Uterus (tissue), 4 donors: ENCODE data around the gene HABP4. TPM values are rescaled to one million over a fixed set of nuclear protein-coding genes. Genes with fewer than 3 reads are reported as not detected.

Experiments used
- DNase-seq, 2 donors: peaks; one replicate each; pipeline ENCODE4 v3.0.0-alpha.2; 2019 to 2020
- H3K27ac ChIP-seq, 2 donors: fragments of 200-600 bp; sonication (generic); 1 replicate in 1 of 2; 2 replicates in 1 of 2; pipeline ENCODE4 v1.5.1; 2016 to 2018
- H3K27me3 ChIP-seq, 2 donors: fragments of 200-600 bp; sonication (generic); one replicate each; pipeline ENCODE4 v1.5.1; 2018 to 2019; ENCODE audit warnings: control low read depth in 1 of 2
- H3K36me3 ChIP-seq, 2 donors: fragments of 200-600 bp; sonication (generic); one replicate each; pipeline ENCODE4 v1.5.1; 2019; ENCODE audit warnings: control low read depth in 1 of 2
- H3K4me1 ChIP-seq, 2 donors: fragments of 200-600 bp; sonication (generic); one replicate each; pipeline ENCODE4 v1.5.1; 2018 to 2019; ENCODE audit warnings: control low read depth in 1 of 2
- H3K4me3 ChIP-seq, 2 donors: fragments of 200-600 bp; sonication (generic); 1 replicate in 1 of 2; 2 replicates in 1 of 2; pipeline ENCODE4 v1.5.1; 2018 to 2019; ENCODE audit warnings: mild to moderate bottlenecking in 1 of 2
- H3K9me3 ChIP-seq, 2 donors: fragments of 200-600 bp; sonication (generic); one replicate each; pipeline ENCODE4 v1.5.1; 2019; ENCODE audit warnings: control low read depth in 1 of 2
- POLR2A ChIP-seq, 2 donors: fragments of 450-650 bp; IDR thresholded peaks; one replicate each; pipeline ENCODE4 v1.6.1; 2016; ENCODE audit warnings: antibody characterized with exemption in 2 of 2, mild to moderate bottlenecking in 1 of 2, moderate library complexity in 1 of 2
- intact Hi-C: fragments of 100-400 bp; cut with DNase I; formaldehyde crosslinking; loops from one replicate; pipeline ENCODE4 v1.15.1; 2023; ENCODE audit warnings: low total_unique reads
- total RNA-seq, 4 donors: library from RNA; depleted of rRNA in 3 of 4; stranded (reverse); fragments of >200 nt in 3 of 4; gene quantifications; one replicate each; pipeline versions ENCODE4 v1.1.0 to v1.2.4, GENCODE V29; 2014 to 2023
- TF ChIP-seq, protein P1 (sequence below), 4 experiments: fragments of 200-600 bp in 2 of 4; fragments of 450-650 bp in 2 of 4; sonication (generic) in 2 of 4; IDR thresholded peaks; one replicate each; pipeline ENCODE4 v1.5.1; 2016 to 2019; ENCODE audit warnings: antibody characterized with exemption in 4 of 4, mild to moderate bottlenecking in 2 of 4, moderate library complexity in 1 of 4
- donor health status: DM: yes; HTN: yes; CAD: no.

HABP4 gene
- total RNA-seq, 4 donors from 2014 or later, result 4.1 to 19.4 (median 11.9) TPM

GRCh38 chr9:96513622-96514021, 63.7 kb downstream of the HABP4 start:
- no peak for DNase-seq
- Histone ChIP-seq H3K36me3 (no peaks in the 10 kb centered on the region), H3K27ac (peak overlapping the region; percentile 45 to 51), H3K27me3 (no peaks in the 10 kb centered on the region), H3K4me1 (no peaks in the 10 kb centered on the region), H3K9me3 (no peaks in the 10 kb centered on the region), H3K4me3 (no peak overlapping the region)
- intact Hi-C loops, result no loop called here
- no peak for TF ChIP-seq POLR2A (IDR thresholded peaks at IDR 0.05)
- TF ChIP-seq, protein P1, sequence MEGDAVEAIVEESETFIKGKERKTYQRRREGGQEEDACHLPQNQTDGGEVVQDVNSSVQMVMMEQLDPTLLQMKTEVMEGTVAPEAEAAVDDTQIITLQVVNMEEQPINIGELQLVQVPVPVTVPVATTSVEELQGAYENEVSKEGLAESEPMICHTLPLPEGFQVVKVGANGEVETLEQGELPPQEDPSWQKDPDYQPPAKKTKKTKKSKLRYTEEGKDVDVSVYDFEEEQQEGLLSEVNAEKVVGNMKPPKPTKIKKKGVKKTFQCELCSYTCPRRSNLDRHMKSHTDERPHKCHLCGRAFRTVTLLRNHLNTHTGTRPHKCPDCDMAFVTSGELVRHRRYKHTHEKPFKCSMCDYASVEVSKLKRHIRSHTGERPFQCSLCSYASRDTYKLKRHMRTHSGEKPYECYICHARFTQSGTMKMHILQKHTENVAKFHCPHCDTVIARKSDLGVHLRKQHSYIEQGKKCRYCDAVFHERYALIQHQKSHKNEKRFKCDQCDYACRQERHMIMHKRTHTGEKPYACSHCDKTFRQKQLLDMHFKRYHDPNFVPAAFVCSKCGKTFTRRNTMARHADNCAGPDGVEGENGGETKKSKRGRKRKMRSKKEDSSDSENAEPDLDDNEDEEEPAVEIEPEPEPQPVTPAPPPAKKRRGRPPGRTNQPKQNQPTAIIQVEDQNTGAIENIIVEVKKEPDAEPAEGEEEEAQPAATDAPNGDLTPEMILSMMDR (IDR thresholded peaks at IDR 0.05), result no peak

DNA sequence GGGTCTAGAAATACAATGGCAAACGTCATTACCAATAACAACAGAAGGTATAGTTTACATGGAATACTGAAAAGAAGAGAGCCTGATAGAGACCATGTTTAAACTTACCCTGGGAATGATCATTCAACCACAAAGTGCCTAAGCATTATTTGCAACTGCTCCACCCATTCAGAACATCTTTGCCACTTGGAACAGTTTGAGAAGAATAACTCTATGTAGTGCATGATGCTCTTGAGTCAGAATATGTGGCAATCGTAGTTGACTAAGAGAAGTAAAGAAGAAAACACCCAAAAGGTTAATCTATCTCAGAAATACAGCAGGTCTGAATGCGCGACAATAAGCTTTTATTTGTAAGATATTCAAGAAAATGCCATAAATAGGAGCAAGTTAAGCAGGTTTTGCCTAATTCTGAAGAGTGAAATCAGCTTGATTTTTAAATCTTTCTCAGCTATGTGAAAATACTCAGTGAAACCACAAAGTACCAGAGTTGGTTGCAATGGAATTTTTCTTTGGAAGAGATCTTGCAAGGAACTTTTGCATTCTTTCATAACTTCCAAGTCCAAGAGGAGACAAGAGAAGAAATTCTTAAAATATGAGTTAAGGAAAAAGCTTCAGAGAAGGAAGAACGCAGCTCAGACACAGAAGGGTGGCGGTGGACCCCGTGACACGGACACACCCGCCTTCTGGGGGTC, 64.3 kb downstream of the HABP4 start:
- Histone ChIP-seq H3K36me3 (no peaks in the 10 kb centered on the region), H3K9me3 (no peaks in the 10 kb centered on the region), H3K4me3 (no peak overlapping the region), H3K27me3 (no peaks in the 10 kb centered on the region), H3K27ac (peak overlapping the region; percentile 51 to 64), H3K4me1 (no peaks in the 10 kb centered on the region)
- TF ChIP-seq POLR2A (IDR thresholded peaks at IDR 0.05), result no peak
- TF ChIP-seq, protein P1 (IDR thresholded peaks at IDR 0.05), result no peak
- intact Hi-C loops, result no loop called here
- DNase-seq, result no peak

DNA sequence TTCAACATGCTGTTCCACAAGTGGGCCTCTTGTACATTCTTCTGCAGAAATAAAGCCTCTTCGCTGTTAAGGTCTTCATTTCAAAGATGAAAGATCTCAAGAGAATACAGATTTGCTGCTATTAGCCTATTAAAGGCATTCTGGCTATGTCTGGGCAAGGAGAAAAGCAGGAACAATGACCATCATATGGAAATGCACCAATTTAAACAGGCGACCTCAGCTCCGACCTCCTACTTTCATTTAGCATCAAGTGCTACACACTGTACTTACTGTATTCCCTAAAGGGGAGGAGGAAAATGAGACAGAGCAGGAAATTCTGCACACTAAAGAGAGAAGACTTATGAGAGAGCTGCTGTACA, 64.8 kb downstream of the HABP4 start:
- Histone ChIP-seq H3K4me1 (no peaks in the 10 kb centered on the region), H3K4me3 (no peak overlapping the region), H3K36me3 (no peaks in the 10 kb centered on the region), H3K9me3 (no peaks in the 10 kb centered on the region), H3K27me3 (no peaks in the 10 kb centered on the region), H3K27ac (peak overlapping the region; percentile 51 to 64)
- DNase-seq, result no peak
- intact Hi-C loops, result no loop called here
- TF ChIP-seq, protein P1 (IDR thresholded peaks at IDR 0.05), result no peak
- TF ChIP-seq POLR2A (IDR thresholded peaks at IDR 0.05), result no peak

GRCh38 chr9:96515621-96516470, 65.9 kb downstream of the HABP4 start:
- Histone ChIP-seq H3K36me3 (no peaks in the 10 kb centered on the region), H3K27ac (peak overlapping the region; percentile 51 to 64), H3K9me3 (no peaks in the 10 kb centered on the region), H3K4me1 (no peaks in the 10 kb centered on the region), H3K27me3 (no peaks in the 10 kb centered on the region), H3K4me3 (no peak overlapping the region)
- TF ChIP-seq POLR2A (IDR thresholded peaks at IDR 0.05), result no peak
- TF ChIP-seq, protein P1 (IDR thresholded peaks at IDR 0.05), result no peak
- DNase-seq, result no peak
- intact Hi-C loops, result no loop called here

- Histone ChIP-seq H3K9me3 (no peaks in the 10 kb centered on the region), H3K4me1 (no peaks in the 10 kb centered on the region), H3K27me3 (no peaks in the 10 kb centered on the region), H3K27ac (no peak overlapping the region), H3K36me3 (no peaks in the 10 kb centered on the region), H3K4me3 (no peak overlapping the region)
- TF ChIP-seq, protein P1 (IDR thresholded peaks at IDR 0.05), result no peak
- TF ChIP-seq POLR2A (IDR thresholded peaks at IDR 0.05), result no peak
- no peak for DNase-seq
- intact Hi-C loops, result no loop called here
Observed at GRCh38 chr9:96519095-96519494, 69.1 kb downstream of the HABP4 start.
